Stomach (tissue), 4 donors: ENCODE results near the gene CSNK2A3.

Experiments used
- POLR2A ChIP-seq, 4 donors: fragments of 450-650 bp; IDR thresholded peaks; one replicate each; pipeline ENCODE4 v1.6.1; 2016; ENCODE audit warnings: antibody characterized with exemption in 4 of 4, control low read depth in 2 of 4, mild to moderate bottlenecking in 1 of 4, moderate library complexity in 1 of 4
- TF ChIP-seq, protein P1 (sequence below), 7 experiments: fragments of 450-650 bp in 4 of 7; fragments of 200-600 bp in 3 of 7; sonication (generic) in 3 of 7; IDR thresholded peaks; one replicate each; pipeline ENCODE4 v1.5.1; 2016 to 2019; ENCODE audit warnings: antibody characterized with exemption in 7 of 7, control low read depth in 2 of 7, mild to moderate bottlenecking in 1 of 7

DNA sequence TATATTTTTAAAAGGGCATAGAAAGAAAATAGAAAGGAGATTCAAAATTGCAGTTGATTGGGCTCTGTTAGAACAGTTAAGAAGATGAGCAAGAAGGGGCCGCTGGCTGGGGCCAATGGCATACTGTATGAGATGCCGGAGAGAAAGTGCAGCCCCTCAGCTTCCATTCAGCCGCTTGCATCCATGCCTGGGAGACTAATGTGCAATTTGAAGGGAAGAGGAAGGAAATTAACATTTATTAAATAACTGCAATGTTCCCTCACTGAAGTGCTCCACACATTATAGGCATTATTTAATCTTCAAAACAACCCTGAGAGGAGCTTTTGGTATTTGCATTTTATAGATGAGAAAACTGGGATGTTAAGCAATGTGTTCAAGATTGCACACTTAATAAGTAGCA is 44.7 kb upstream of the CSNK2A3 start:
- no peak for TF ChIP-seq POLR2A (IDR thresholded peaks at IDR 0.05)
- TF ChIP-seq, protein P1, sequence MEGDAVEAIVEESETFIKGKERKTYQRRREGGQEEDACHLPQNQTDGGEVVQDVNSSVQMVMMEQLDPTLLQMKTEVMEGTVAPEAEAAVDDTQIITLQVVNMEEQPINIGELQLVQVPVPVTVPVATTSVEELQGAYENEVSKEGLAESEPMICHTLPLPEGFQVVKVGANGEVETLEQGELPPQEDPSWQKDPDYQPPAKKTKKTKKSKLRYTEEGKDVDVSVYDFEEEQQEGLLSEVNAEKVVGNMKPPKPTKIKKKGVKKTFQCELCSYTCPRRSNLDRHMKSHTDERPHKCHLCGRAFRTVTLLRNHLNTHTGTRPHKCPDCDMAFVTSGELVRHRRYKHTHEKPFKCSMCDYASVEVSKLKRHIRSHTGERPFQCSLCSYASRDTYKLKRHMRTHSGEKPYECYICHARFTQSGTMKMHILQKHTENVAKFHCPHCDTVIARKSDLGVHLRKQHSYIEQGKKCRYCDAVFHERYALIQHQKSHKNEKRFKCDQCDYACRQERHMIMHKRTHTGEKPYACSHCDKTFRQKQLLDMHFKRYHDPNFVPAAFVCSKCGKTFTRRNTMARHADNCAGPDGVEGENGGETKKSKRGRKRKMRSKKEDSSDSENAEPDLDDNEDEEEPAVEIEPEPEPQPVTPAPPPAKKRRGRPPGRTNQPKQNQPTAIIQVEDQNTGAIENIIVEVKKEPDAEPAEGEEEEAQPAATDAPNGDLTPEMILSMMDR (IDR thresholded peaks at IDR 0.05), result no peak
